Testis (tissue), 3 donors: Measurements from ENCODE around the gene NOS3. TPM values are rescaled to one million over a fixed set of nuclear protein-coding genes. Genes with fewer than 3 reads are reported as not detected.

Source experiments
- DNase-seq: peaks from one replicate; pipeline ENCODE4 v3.0.0-alpha.2; 2019
- H3K27ac ChIP-seq, 2 donors: fragments of 200-600 bp; sonication (generic); one replicate each; pipeline ENCODE4 v1.5.1; 2019
- H3K27me3 ChIP-seq: fragments of 200-600 bp; sonication (generic); one replicate; pipeline ENCODE4 v1.5.1; 2019
- H3K36me3 ChIP-seq: fragments of 200-600 bp; sonication (generic); one replicate; pipeline ENCODE4 v1.5.1; 2017; ENCODE audit warnings: low read depth; ENCODE audit errors: missing control alignments
- H3K4me1 ChIP-seq: fragments of 200-600 bp; sonication (generic); one replicate; pipeline ENCODE4 v1.5.1; 2019
- H3K4me3 ChIP-seq, 2 donors: fragments of 200-600 bp; sonication (generic); one replicate each; pipeline ENCODE4 v1.5.1; 2017 to 2019
- H3K9me3 ChIP-seq: fragments of 200-600 bp; sonication (generic); one replicate; pipeline ENCODE4 v1.5.1; 2017
- CTCF ChIP-seq, 3 experiments: fragments of 450-650 bp in 2 of 3; fragments of 200-600 bp in 1 of 3; sonication (generic) in 1 of 3; IDR thresholded peaks; one replicate each; pipeline ENCODE4 v1.5.1; 2016 to 2019; ENCODE audit warnings: antibody characterized with exemption in 3 of 3, mild to moderate bottlenecking in 2 of 3, moderate library complexity in 1 of 3
- POLR2A ChIP-seq: fragments of 450-650 bp; IDR thresholded peaks from one replicate; pipeline ENCODE4 v1.6.1; 2017; ENCODE audit warnings: antibody characterized with exemption, mild to moderate bottlenecking, moderate library complexity
- WGBS, 2 donors: methylation state at CpG; one replicate each; pipeline ENCODE4 v1.1.5; 2018; 5-methylcytosine and 5-hydroxymethylcytosine counted together
- intact Hi-C: fragments of 100-400 bp; cut with DNase I; formaldehyde crosslinking; loops from one replicate; pipeline ENCODE4 v1.15.1; 2023; ENCODE audit warnings: low total_unique reads
- polyA plus RNA-seq: library from polyadenylated mRNA; stranded (reverse); fragments of 350-450 nt; fragmentation: Illumina TruSeq; extraction: RNeasy Lipid Tissue Mini Kit (QIAGEN cat#74804); gene quantifications from one replicate; pipeline ENCODE4 v1.2.3, GENCODE V29; 2014; ENCODE audit warnings: low read depth, low replicate concordance; ENCODE audit not compliant: insufficient read depth
- total RNA-seq, 2 donors: library from RNA; depleted of rRNA; stranded (reverse); fragments of >200 nt; gene quantifications; one replicate each; pipeline ENCODE4 v1.2.3, GENCODE V29; 2016

Gene NOS3
- total and polyA plus RNA-seq, 3 donors from 2014 or later: 19.5 to 36.6 (median 25.0) TPM

GRCh38 chr7:150955519-150956394, 35.1 kb upstream of the NOS3 start:
- intact Hi-C loops: no loop called here
- peak; percentile 89 for DNase-seq
- Histone ChIP-seq H3K36me3 (no peaks in the 10 kb centered on the region), H3K9me3 (no peaks in the 10 kb centered on the region), H3K27me3 (no peaks in the 10 kb centered on the region), H3K4me1 (peaks cover 31% of the 10 kb centered on the region), H3K4me3 (peak overlapping the region in 1 of 2 donors; percentile 30), H3K27ac (peak overlapping the region; percentile 56 to 57)
- WGBS, 2 donors: 41 to 57% methylated on average over 9 to 36 of the region's 38 CpGs
- TF ChIP-seq POLR2A (no peak), CTCF (IDR thresholded peaks at IDR 0.05) (no peak)

GRCh38 chr7:150956395-150957132, 34.3 kb upstream of the NOS3 start:
- Histone ChIP-seq H3K27me3 (no peaks in the 10 kb centered on the region), H3K27ac (peak overlapping the region in 1 of 2 donors; percentile 44), H3K4me1 (peaks cover 34% of the 10 kb centered on the region), H3K4me3 (no peak overlapping the region), H3K36me3 (no peaks in the 10 kb centered on the region), H3K9me3 (no peaks in the 10 kb centered on the region)
- TF ChIP-seq CTCF (IDR thresholded peaks at IDR 0.05) (no peak), POLR2A (no peak)
- WGBS, 2 donors: 88 to 92% methylated on average over 8 to 9 of the region's 9 CpGs
- no peak for DNase-seq
- intact Hi-C loops: no loop called here

GRCh38 chr7:150957133-150958020, 33.4 kb upstream of the NOS3 start:
- Histone ChIP-seq H3K9me3 (no peaks in the 10 kb centered on the region), H3K27me3 (no peaks in the 10 kb centered on the region), H3K4me1 (peaks cover 41% of the 10 kb centered on the region), H3K27ac (no peak overlapping the region), H3K4me3 (peak overlapping the region in 1 of 2 donors; percentile 18), H3K36me3 (no peaks in the 10 kb centered on the region)
- intact Hi-C loops: no loop called here
- no peak for DNase-seq
- TF ChIP-seq POLR2A: no peak
- no peak for TF ChIP-seq CTCF (IDR thresholded peaks at IDR 0.05)
- WGBS, 2 donors: 77 to 82% methylated on average over 19 to 26 of the region's 26 CpGs

- no peaks in the 10 kb centered on the region for H3K9me3 ChIP-seq
- H3K27ac ChIP-seq: no peak overlapping the region
- no peaks in the 10 kb centered on the region for H3K27me3 ChIP-seq
- intact Hi-C loops: no loop called here
- no peaks in the 10 kb centered on the region for H3K36me3 ChIP-seq
- no peak for DNase-seq
- WGBS, 2 donors: 67 to 75% methylated on average over 3 to 59 of the region's 74 CpGs
- TF ChIP-seq CTCF (IDR thresholded peaks at IDR 0.05) (no peak), POLR2A (no peak)
- H3K4me1 ChIP-seq: peaks cover 44% of the 10 kb centered on the region
- peak overlapping the region in 1 of 2 donors; percentile 18 for H3K4me3 ChIP-seq
Observed at GRCh38 chr7:150958062-150958552, 32.7 kb upstream of the NOS3 start.
